ENCODE results near the gene ODC1.
"Not testable (repeated sequence)": the region's sequence is repeated elsewhere in the genome, so short reads cannot be mapped to it uniquely, and the experiment has no call there.

Gene ODC1

GRCh38 chr2:10452956-10453904, 5.1 kb upstream of the ODC1 start:
- DNase-seq (ENCODE audit: low read depth) = no peak

- DNase-seq (ENCODE audit: low read depth) = no peak
These were observed 4.2 kb upstream of the ODC1 start for GRCh38 chr2:10452312-10452711.

GRCh38 chr2:10451819-10452218, 3.7 kb upstream of the ODC1 start:
- DNase-seq (ENCODE audit: low read depth) = no peak

GRCh38 chr2:10449838-10450691, 1.9 kb upstream of the ODC1 start:
- no peak for DNase-seq (ENCODE audit: low read depth)

GRCh38 chr2:10449486-10449831, 1.3 kb upstream of the ODC1 start:
- DNase-seq (ENCODE audit: low read depth) = no peak

- DNase-seq (ENCODE audit: low read depth) = peak; percentile 79
These were observed 704 bp upstream of the ODC1 start for GRCh38 chr2:10448576-10449485.

- no peak for DNase-seq (ENCODE audit: low read depth)
These were observed 730 bp downstream of the ODC1 start for GRCh38 chr2:10447300-10447894.

- DNase-seq (ENCODE audit: low read depth) = no peak
These were observed 1.5 kb downstream of the ODC1 start for GRCh38 chr2:10446631-10447030.

GRCh38 chr2:10444463-10444862, 3.7 kb downstream of the ODC1 start:
- no peak for DNase-seq (ENCODE audit: low read depth)

- not testable (repeated sequence) for DNase-seq (ENCODE audit: low read depth)
These were observed 5.5 kb downstream of the ODC1 start for GRCh38 chr2:10442469-10443126.

GRCh38 chr2:10441948-10442347, 6.2 kb downstream of the ODC1 start:
- DNase-seq (ENCODE audit: low read depth) = no peak

- DNase-seq (ENCODE audit: low read depth) = no peak
These were observed 7.4 kb downstream of the ODC1 start for GRCh38 chr2:10440736-10441135.

- DNase-seq (ENCODE audit: low read depth) = no peak
These were observed 8.2 kb downstream of the ODC1 start for GRCh38 chr2:10439971-10440370.

GRCh38 chr2:10439185-10439879, 8.8 kb downstream of the ODC1 start:
- no peak for DNase-seq (ENCODE audit: low read depth)

- no peak for DNase-seq (ENCODE audit: low read depth)
These were observed 9.4 kb downstream of the ODC1 start for GRCh38 chr2:10438688-10439087.

GRCh38 chr2:10437806-10438205, 10.3 kb downstream of the ODC1 start:
- DNase-seq (ENCODE audit: low read depth) = no peak

GRCh38 chr2:10436583-10437110, 11.5 kb downstream of the ODC1 start:
- DNase-seq (ENCODE audit: low read depth) = no peak

- no peak for DNase-seq (ENCODE audit: low read depth)
These were observed 12.3 kb downstream of the ODC1 start for GRCh38 chr2:10435820-10436204.

GRCh38 chr2:10434886-10435819, 13.0 kb downstream of the ODC1 start:
- peak; percentile 56 for DNase-seq (ENCODE audit: low read depth)
